K562 (cell line): ENCODE measurements around the gene ACTL10. TPM values are rescaled to one million over a fixed set of nuclear protein-coding genes. Genes with fewer than 3 reads are reported as not detected.

Experiments
- ATF7 ChIP-seq: fragments of 450-650 bp; IDR thresholded peaks from 2 replicates; pipeline ENCODE4 v1.7.1; 2014; ENCODE audit warnings: mild to moderate bottlenecking, moderate library complexity
- BACH1 ChIP-seq: fragments of 200-800 bp; sonication (Bioruptor generic); IDR thresholded peaks from 2 replicates; pipeline ENCODE4 v1.6.1; 2016; ENCODE audit warnings: missing genetic modification characterization, missing compliant biosample characterization
- BCL6 ChIP-seq: fragments of 250-450 bp; sonication (Bioruptor Pico); IDR thresholded peaks from 2 replicates; pipeline ENCODE4 v1.4.0; 2020
- GATAD2B ChIP-seq: fragments of 450-650 bp; IDR thresholded peaks from 2 replicates; pipeline ENCODE4 v1.6.1; 2017; ENCODE audit warnings: mild to moderate bottlenecking, borderline replicate concordance
- HCFC1 ChIP-seq: IDR thresholded peaks from 2 replicates; pipeline ENCODE4 v1.6.1; 2012; ENCODE audit warnings: low read depth, low read length, improper control_type of control experiment
- KDM1A ChIP-seq, 2 experiments: fragments of 450-650 bp; IDR thresholded peaks; 2 replicates each; pipeline ENCODE4 v1.6.1; 2016; ENCODE audit warnings: mild to moderate bottlenecking in 2 of 2
- KDM4B ChIP-seq, 2 experiments: fragments of 450-650 bp in 1 of 2; sonication (generic) in 1 of 2; IDR thresholded peaks; 2 replicates each; pipeline ENCODE4 v1.6.1; 2016 to 2017; ENCODE audit warnings: borderline replicate concordance in 2 of 2, antibody characterized with exemption in 1 of 2, low read depth in 1 of 2, mild to moderate bottlenecking in 1 of 2
- MBD1 ChIP-seq: fragments of 250-450 bp; sonication (Bioruptor Pico); IDR thresholded peaks from 2 replicates; pipeline ENCODE4 v1.8.0; 2022; ENCODE audit warnings: inconsistent platforms
- NCOA2 ChIP-seq, 2 experiments: fragments of 450-650 bp; IDR thresholded peaks; 2 replicates each; pipeline ENCODE4 v1.6.1; 2018; ENCODE audit warnings: mild to moderate bottlenecking in 2 of 2, moderate library complexity in 1 of 2; ENCODE audit not compliant: partially characterized antibody in 2 of 2
- NCOA4 ChIP-seq: fragments of 450-650 bp; IDR thresholded peaks from 2 replicates; pipeline ENCODE4 v1.6.1; 2018; ENCODE audit warnings: mild to moderate bottlenecking; ENCODE audit not compliant: partially characterized antibody
- POLR3A ChIP-seq: IDR thresholded peaks from 2 replicates; pipeline ENCODE4 v1.6.1; 2011; ENCODE audit warnings: borderline replicate concordance, mild to moderate bottlenecking, moderate library complexity; ENCODE audit not compliant: insufficient read length, insufficient read depth; ENCODE audit errors: extremely low read depth
- RBM39 ChIP-seq: fragments of 200-400 bp; formaldehyde crosslinking; optimal IDR thresholded peaks from 2 replicates; pipeline ENCODE3; 2018; ENCODE audit warnings: low read depth, low read length
- SMARCE1 ChIP-seq: fragments of 450-650 bp; IDR thresholded peaks from 2 replicates; pipeline ENCODE4 v1.7.1; 2016; ENCODE audit warnings: mild to moderate bottlenecking
- SP2 ChIP-seq: IDR thresholded peaks from 2 replicates; pipeline ENCODE4 v1.6.1; 2011; ENCODE audit warnings: mild to moderate bottlenecking, low read depth, low read length, moderate library complexity; ENCODE audit not compliant: poor library complexity, severe bottlenecking; ENCODE audit errors: extremely low read depth
- TBL1XR1 ChIP-seq, 2 experiments: IDR thresholded peaks; 2 replicates each; pipeline ENCODE4 v1.6.1; 2012; ENCODE audit warnings: improper control_type of control experiment in 2 of 2, low read length in 2 of 2, mild to moderate bottlenecking in 1 of 2
- WHSC1 ChIP-seq: IDR thresholded peaks from one replicate; pipeline ENCODE4 v1.6.1; 2012; ENCODE audit warnings: low read length, control low read depth, inconsistent platforms
- ZNF146 ChIP-seq: IDR thresholded peaks from one replicate; pipeline ENCODE4 v1.6.1; 2018; ENCODE audit warnings: missing compliant biosample characterization; ENCODE audit not compliant: unreplicated experiment
- ZNF263 ChIP-seq: sonication (generic); formaldehyde crosslinking; IDR thresholded peaks from 2 replicates; pipeline ENCODE4 v1.8.0; 2022; ENCODE audit warnings: mild to moderate bottlenecking, missing genetic modification reagents, borderline replicate concordance
- ZNF584 ChIP-seq: fragments of 200-800 bp; sonication (Bioruptor generic); IDR thresholded peaks from 2 replicates; pipeline ENCODE4 v1.6.1; 2016; ENCODE audit warnings: low read depth, mild to moderate bottlenecking, missing genetic modification characterization, missing compliant biosample characterization
- polyA plus RNA-seq, 8 experiments: library from polyadenylated mRNA; depleted of rRNA in 4 of 8; stranded (reverse) in 5 of 8; unstranded in 3 of 8; fragments of >200 nt; fragmentation: Nextera tagmentation in 2 of 8; fragmentation: Illumina TruSeq in 1 of 8; extraction: Ambion mirVana in 2 of 8; extraction: Trizol in 1 of 8; gene quantifications; 2 replicates each; pipeline versions ENCODE4 v1.2.1 to v1.2.3, GENCODE V29; 2011 to 2014; ENCODE audit warnings: inconsistent platforms in 1 of 8, missing spikeins in 1 of 8
- total RNA-seq, 7 experiments: library from RNA; depleted of rRNA in 6 of 7; stranded (reverse); fragments of >200 nt in 6 of 7; fragmentation: Illumina TruSeq in 2 of 7; extraction: Trizol in 2 of 7; gene quantifications; 2 replicates each; pipeline versions ENCODE4 v1.2.1 to v1.2.3, GENCODE V29; 2011 to 2021; ENCODE audit warnings: low replicate concordance in 1 of 7
- TF ChIP-seq, protein P1 (sequence below): sonication (generic); formaldehyde crosslinking; IDR thresholded peaks from 2 replicates; pipeline ENCODE4 v1.8.0; 2022; ENCODE audit warnings: mild to moderate bottlenecking, missing genetic modification reagents
- TF ChIP-seq, protein P2 (sequence below), 2 experiments: fragments of 450-650 bp; conservative IDR thresholded peaks; 2 replicates each; pipeline ENCODE4 v1.6.1; 2017; ENCODE audit warnings: mild to moderate bottlenecking in 2 of 2, moderate library complexity in 2 of 2

The ACTL10 gene
- total and polyA plus RNA-seq, 9 of the 15 experiments (the other 6 are each of a cell fraction or from before 2014, with no cell fraction given): 0.07 to 0.14 TPM; not detected in 7

GRCh38 chr20:33685328-33686099 lies 18.8 kb downstream of the ACTL10 start (continued):
- no peak for TF ChIP-seq MBD1
- no peak; the same call in 1 of the 2 replicates for TF ChIP-seq GATAD2B
- no peak for TF ChIP-seq POLR3A
- no peak for TF ChIP-seq KDM1A (IDR thresholded peaks at IDR 0.05)
- TF ChIP-seq, protein P1, sequence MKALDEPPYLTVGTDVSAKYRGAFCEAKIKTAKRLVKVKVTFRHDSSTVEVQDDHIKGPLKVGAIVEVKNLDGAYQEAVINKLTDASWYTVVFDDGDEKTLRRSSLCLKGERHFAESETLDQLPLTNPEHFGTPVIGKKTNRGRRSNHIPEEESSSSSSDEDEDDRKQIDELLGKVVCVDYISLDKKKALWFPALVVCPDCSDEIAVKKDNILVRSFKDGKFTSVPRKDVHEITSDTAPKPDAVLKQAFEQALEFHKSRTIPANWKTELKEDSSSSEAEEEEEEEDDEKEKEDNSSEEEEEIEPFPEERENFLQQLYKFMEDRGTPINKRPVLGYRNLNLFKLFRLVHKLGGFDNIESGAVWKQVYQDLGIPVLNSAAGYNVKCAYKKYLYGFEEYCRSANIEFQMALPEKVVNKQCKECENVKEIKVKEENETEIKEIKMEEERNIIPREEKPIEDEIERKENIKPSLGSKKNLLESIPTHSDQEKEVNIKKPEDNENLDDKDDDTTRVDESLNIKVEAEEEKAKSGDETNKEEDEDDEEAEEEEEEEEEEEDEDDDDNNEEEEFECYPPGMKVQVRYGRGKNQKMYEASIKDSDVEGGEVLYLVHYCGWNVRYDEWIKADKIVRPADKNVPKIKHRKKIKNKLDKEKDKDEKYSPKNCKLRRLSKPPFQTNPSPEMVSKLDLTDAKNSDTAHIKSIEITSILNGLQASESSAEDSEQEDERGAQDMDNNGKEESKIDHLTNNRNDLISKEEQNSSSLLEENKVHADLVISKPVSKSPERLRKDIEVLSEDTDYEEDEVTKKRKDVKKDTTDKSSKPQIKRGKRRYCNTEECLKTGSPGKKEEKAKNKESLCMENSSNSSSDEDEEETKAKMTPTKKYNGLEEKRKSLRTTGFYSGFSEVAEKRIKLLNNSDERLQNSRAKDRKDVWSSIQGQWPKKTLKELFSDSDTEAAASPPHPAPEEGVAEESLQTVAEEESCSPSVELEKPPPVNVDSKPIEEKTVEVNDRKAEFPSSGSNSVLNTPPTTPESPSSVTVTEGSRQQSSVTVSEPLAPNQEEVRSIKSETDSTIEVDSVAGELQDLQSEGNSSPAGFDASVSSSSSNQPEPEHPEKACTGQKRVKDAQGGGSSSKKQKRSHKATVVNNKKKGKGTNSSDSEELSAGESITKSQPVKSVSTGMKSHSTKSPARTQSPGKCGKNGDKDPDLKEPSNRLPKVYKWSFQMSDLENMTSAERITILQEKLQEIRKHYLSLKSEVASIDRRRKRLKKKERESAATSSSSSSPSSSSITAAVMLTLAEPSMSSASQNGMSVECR (CRISPR knock-in tag): peak; percentile 20; the same call in 1 of the 2 replicates
- 0 out of 2 replicates have a peak, but pooled peaks have one; percentile 34 for TF ChIP-seq ZNF263
- TF ChIP-seq ATF7: no peak
- TF ChIP-seq HCFC1: no peak
- no peak for TF ChIP-seq WHSC1
- TF ChIP-seq SMARCE1: no peak
- TF ChIP-seq RBM39: no peak
- no peak for TF ChIP-seq NCOA4
- TF ChIP-seq TBL1XR1 (IDR thresholded peaks at IDR 0.05; ENCODE audit: low read length in 2 of 2): no peak
- TF ChIP-seq SP2: no peak
- TF ChIP-seq BCL6 (CRISPR knock-in tag): no peak
- TF ChIP-seq KDM4B (IDR thresholded peaks at IDR 0.05; ENCODE audit: borderline replicate concordance in 2 of 2, low read depth in 1 of 2): no peak
- TF ChIP-seq ZNF584 (CRISPR knock-in tag): no peak
- TF ChIP-seq NCOA2 (IDR thresholded peaks at IDR 0.05; ENCODE audit: partially characterized antibody in 2 of 2): no peak
- TF ChIP-seq BACH1 (tag): no peak
- TF ChIP-seq, protein P2, sequence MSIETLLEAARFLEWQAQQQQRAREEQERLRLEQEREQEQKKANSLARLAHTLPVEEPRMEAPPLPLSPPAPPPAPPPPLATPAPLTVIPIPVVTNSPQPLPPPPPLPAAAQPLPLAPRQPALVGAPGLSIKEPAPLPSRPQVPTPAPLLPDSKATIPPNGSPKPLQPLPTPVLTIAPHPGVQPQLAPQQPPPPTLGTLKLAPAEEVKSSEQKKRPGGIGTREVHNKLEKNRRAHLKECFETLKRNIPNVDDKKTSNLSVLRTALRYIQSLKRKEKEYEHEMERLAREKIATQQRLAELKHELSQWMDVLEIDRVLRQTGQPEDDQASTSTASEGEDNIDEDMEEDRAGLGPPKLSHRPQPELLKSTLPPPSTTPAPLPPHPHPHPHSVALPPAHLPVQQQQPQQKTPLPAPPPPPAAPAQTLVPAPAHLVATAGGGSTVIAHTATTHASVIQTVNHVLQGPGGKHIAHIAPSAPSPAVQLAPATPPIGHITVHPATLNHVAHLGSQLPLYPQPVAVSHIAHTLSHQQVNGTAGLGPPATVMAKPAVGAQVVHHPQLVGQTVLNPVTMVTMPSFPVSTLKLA (conservative IDR thresholded peaks at IDR 0.05): peak; percentile 49 to 75
- no peak for TF ChIP-seq ZNF146 (CRISPR knock-in tag)
